ENCODE data around the gene PCBP2. TPM values are rescaled to one million over a fixed set of nuclear protein-coding genes. Genes with fewer than 3 reads are reported as not detected.

The PCBP2 gene
- total and polyA plus RNA-seq, 2 donors (not counting 1 experiment from before 2014, with no cell fraction given) = 271 to 315 TPM

GRCh38 chr12:53483979-53484377 lies 32.1 kb downstream of the PCBP2 start:
- no peak for DNase-seq (ENCODE audit: low read depth in 2 of 2)
- Histone ChIP-seq H3K4me3 (replicated peaks in 1 of 4; ENCODE audit: control extremely low read depth in 1 of 4, insufficient read depth in 1 of 4, low read depth in 3 of 4, low read length in 4 of 4) (no peak overlapping the region), H3K4me1 (ENCODE audit: control insufficient read depth, extremely low read depth, insufficient read depth, low read length) (peaks cover 24% of the 10 kb centered on the region), H4K20me1 (ENCODE audit: control insufficient read depth, extremely low read depth, insufficient read depth, low read length) (no peaks in the 10 kb centered on the region), H3K27ac (ENCODE audit: insufficient read depth, low read length) (no peak overlapping the region), H3K79me2 (ENCODE audit: control insufficient read depth, insufficient read depth, low read length) (peaks cover 4% of the 10 kb centered on the region), H2AFZ (ENCODE audit: low read length) (no peak overlapping the region), H3K36me3 (ENCODE audit: control insufficient read depth, insufficient read depth, low read length) (peaks cover 47% of the 10 kb centered on the region), H3K9me3 (ENCODE audit: control insufficient read depth, insufficient read depth, low read depth, low read length) (no peaks in the 10 kb centered on the region), H3K9ac (ENCODE audit: insufficient read depth, low read length) (no peak overlapping the region), H3K4me2 (ENCODE audit: extremely low read depth, insufficient read depth, low read length) (no peak overlapping the region), H3K27me3 (ENCODE audit: control insufficient read depth, insufficient read depth, low read length) (no peaks in the 10 kb centered on the region)
- TF ChIP-seq CTCF (conservative IDR thresholded peaks at IDR 0.05 in 1 of 2, IDR thresholded peaks at IDR 0.05 in 1 of 2; ENCODE audit: low read depth in 1 of 2, low read length in 2 of 2) (no peak), EZH2 (IDR thresholded peaks at IDR 0.05; ENCODE audit: low read length, missing control alignments) (no peak)

GRCh38 chr12:53484686-53485575 lies 33.0 kb downstream of the PCBP2 start:
- Histone ChIP-seq H4K20me1 (ENCODE audit: control insufficient read depth, extremely low read depth, insufficient read depth, low read length) (no peaks in the 10 kb centered on the region), H3K36me3 (ENCODE audit: control insufficient read depth, insufficient read depth, low read length) (peaks cover 45% of the 10 kb centered on the region)

More at GRCh38 chr12:53484686-53485575, 33.0 kb downstream of the PCBP2 start:
- H3K9ac ChIP-seq (ENCODE audit: insufficient read depth, low read length) = no peak overlapping the region
- no peak overlapping the region for H3K4me3 ChIP-seq (replicated peaks in 1 of 4; ENCODE audit: control extremely low read depth in 1 of 4, insufficient read depth in 1 of 4, low read depth in 3 of 4, low read length in 4 of 4)
- TF ChIP-seq EZH2 (IDR thresholded peaks at IDR 0.05; ENCODE audit: low read length, missing control alignments) = no peak
- no peak for TF ChIP-seq CTCF (conservative IDR thresholded peaks at IDR 0.05 in 1 of 2, IDR thresholded peaks at IDR 0.05 in 1 of 2; ENCODE audit: low read depth in 1 of 2, low read length in 2 of 2)
- no peak overlapping the region for H2AFZ ChIP-seq (ENCODE audit: low read length)
- H3K9me3 ChIP-seq (ENCODE audit: control insufficient read depth, insufficient read depth, low read depth, low read length) = no peaks in the 10 kb centered on the region
- no peaks in the 10 kb centered on the region for H3K27me3 ChIP-seq (ENCODE audit: control insufficient read depth, insufficient read depth, low read length)
- H3K4me1 ChIP-seq (ENCODE audit: control insufficient read depth, extremely low read depth, insufficient read depth, low read length) = peaks cover 18% of the 10 kb centered on the region
- no peak overlapping the region for H3K27ac ChIP-seq (ENCODE audit: insufficient read depth, low read length)
- no peak overlapping the region for H3K4me2 ChIP-seq (ENCODE audit: extremely low read depth, insufficient read depth, low read length)
- peaks cover 4% of the 10 kb centered on the region for H3K79me2 ChIP-seq (ENCODE audit: control insufficient read depth, insufficient read depth, low read length)
- DNase-seq (ENCODE audit: low read depth in 2 of 2) = peak in 1 of 2 donors; percentile 45
